Measurements from ENCODE around the gene ABHD16B.
A peak's percentile ranks its signal among the peaks of the same experiment; 100 is the strongest.

ABHD16B gene

GRCh38 chr20:63890616-63891015, 29.3 kb downstream of the ABHD16B start:
- no peaks in the 10 kb centered on the region for H3K27me3 Mint-ChIP-seq

GRCh38 chr20:63891061-63892002, 30.0 kb downstream of the ABHD16B start:
- Mint-ChIP-seq H3K27me3 (no peaks in the 10 kb centered on the region), H3K27ac (no peak overlapping the region), H3K4me1 (peaks cover 16% of the 10 kb centered on the region), H3K36me3 (peaks cover 41% of the 10 kb centered on the region), H3K9me3 (no peaks in the 10 kb centered on the region), H3K4me3 (no peak overlapping the region)
- no peak for ATAC-seq

More at GRCh38 chr20:63890616-63891015, 29.3 kb downstream of the ABHD16B start:
- peaks cover 14% of the 10 kb centered on the region for H3K4me1 Mint-ChIP-seq
- H3K9me3 Mint-ChIP-seq: no peaks in the 10 kb centered on the region
- peaks cover 46% of the 10 kb centered on the region for H3K36me3 Mint-ChIP-seq
- no peak overlapping the region for H3K4me3 Mint-ChIP-seq
- H3K27ac Mint-ChIP-seq: no peak overlapping the region
- ATAC-seq: no peak

GRCh38 chr20:63892402-63892801, 31.1 kb downstream of the ABHD16B start:
- Mint-ChIP-seq H3K36me3 (peaks cover 33% of the 10 kb centered on the region), H3K9me3 (no peaks in the 10 kb centered on the region), H3K4me1 (peaks cover 25% of the 10 kb centered on the region), H3K27me3 (no peaks in the 10 kb centered on the region), H3K4me3 (no peak overlapping the region), H3K27ac (no peak overlapping the region)
- no peak for ATAC-seq

GRCh38 chr20:63893999-63894357, 32.7 kb downstream of the ABHD16B start:
- peaks cover 24% of the 10 kb centered on the region for H3K36me3 Mint-ChIP-seq
- peaks cover 41% of the 10 kb centered on the region for H3K4me1 Mint-ChIP-seq
- ATAC-seq: no peak
- H3K4me3 Mint-ChIP-seq: peak overlapping the region; percentile 75
- peak overlapping the region; percentile 15 for H3K27ac Mint-ChIP-seq
- no peaks in the 10 kb centered on the region for H3K9me3 Mint-ChIP-seq
- H3K27me3 Mint-ChIP-seq: no peaks in the 10 kb centered on the region

- Mint-ChIP-seq H3K4me3 (peak within 1 kb of the TSS; percentile 81), H3K9me3 (no peaks in the 10 kb centered on the region), H3K36me3 (peaks cover 18% of the 10 kb centered on the region), H3K27me3 (no peaks in the 10 kb centered on the region), H3K27ac (peak within 1 kb of the TSS; percentile 91), H3K4me1 (peaks cover 47% of the 10 kb centered on the region)
- peak; percentile 94 for ATAC-seq
Measured at GRCh38 chr20:63894358-63895201, 33.3 kb downstream of the ABHD16B start, which contains the start of gene DNAJC5. DNAJC5 (plus strand) TSS chr20:63895126; CDS start chr20:63928346, 33,220 bp downstream.

GRCh38 chr20:63895202-63895951, 34.1 kb downstream of the ABHD16B start:
- Mint-ChIP-seq H3K4me3 (peak overlapping the region; percentile 81), H3K9me3 (no peaks in the 10 kb centered on the region), H3K4me1 (peaks cover 49% of the 10 kb centered on the region), H3K36me3 (peaks cover 11% of the 10 kb centered on the region), H3K27ac (peak overlapping the region; percentile 91), H3K27me3 (no peaks in the 10 kb centered on the region)
- ATAC-seq: peak; percentile 53

GRCh38 chr20:63895952-63896263, 34.6 kb downstream of the ABHD16B start:
- Mint-ChIP-seq H3K4me3 (peak overlapping the region; percentile 81), H3K36me3 (peaks cover 9% of the 10 kb centered on the region), H3K4me1 (peaks cover 54% of the 10 kb centered on the region), H3K27ac (peak overlapping the region; percentile 91), H3K27me3 (no peaks in the 10 kb centered on the region), H3K9me3 (no peaks in the 10 kb centered on the region)
- ATAC-seq: no peak

- Mint-ChIP-seq H3K36me3 (peaks cover 7% of the 10 kb centered on the region), H3K27me3 (no peaks in the 10 kb centered on the region), H3K4me1 (peaks cover 60% of the 10 kb centered on the region), H3K27ac (peak overlapping the region; percentile 91), H3K4me3 (peak overlapping the region; percentile 81), H3K9me3 (no peaks in the 10 kb centered on the region)
- peak; percentile 62 for ATAC-seq
Measured at GRCh38 chr20:63896264-63897105, 35.2 kb downstream of the ABHD16B start.

GRCh38 chr20:63897978-63898561, 36.8 kb downstream of the ABHD16B start:
- no peaks in the 10 kb centered on the region for H3K9me3 Mint-ChIP-seq
- no peaks in the 10 kb centered on the region for H3K27me3 Mint-ChIP-seq
- H3K4me1 Mint-ChIP-seq: peaks cover 66% of the 10 kb centered on the region
- peaks cover 6% of the 10 kb centered on the region for H3K36me3 Mint-ChIP-seq
- H3K27ac Mint-ChIP-seq: peak overlapping the region; percentile 91
- no peak overlapping the region for H3K4me3 Mint-ChIP-seq
- no peak for ATAC-seq

- H3K36me3 Mint-ChIP-seq: peaks cover 6% of the 10 kb centered on the region
- no peaks in the 10 kb centered on the region for H3K9me3 Mint-ChIP-seq
- H3K4me3 Mint-ChIP-seq: no peak overlapping the region
- ATAC-seq: no peak
- H3K27ac Mint-ChIP-seq: no peak overlapping the region
- no peaks in the 10 kb centered on the region for H3K27me3 Mint-ChIP-seq
- peaks cover 66% of the 10 kb centered on the region for H3K4me1 Mint-ChIP-seq
Measured at GRCh38 chr20:63898882-63899558, 37.7 kb downstream of the ABHD16B start.

GRCh38 chr20:63900413-63900812, 39.1 kb downstream of the ABHD16B start:
- Mint-ChIP-seq H3K4me3 (no peak overlapping the region), H3K9me3 (no peaks in the 10 kb centered on the region), H3K36me3 (peaks cover 6% of the 10 kb centered on the region), H3K4me1 (peaks cover 71% of the 10 kb centered on the region), H3K27ac (no peak overlapping the region), H3K27me3 (no peaks in the 10 kb centered on the region)
- ATAC-seq: no peak

GRCh38 chr20:63903796-63904561, 42.7 kb downstream of the ABHD16B start:
- peaks cover 6% of the 10 kb centered on the region for H3K36me3 Mint-ChIP-seq
- H3K9me3 Mint-ChIP-seq: no peaks in the 10 kb centered on the region
- H3K4me1 Mint-ChIP-seq: peaks cover 55% of the 10 kb centered on the region
- no peak for ATAC-seq
- no peaks in the 10 kb centered on the region for H3K27me3 Mint-ChIP-seq
- no peak overlapping the region for H3K27ac Mint-ChIP-seq
- no peak overlapping the region for H3K4me3 Mint-ChIP-seq
